ENCODE results near the gene STK38. TPM values are rescaled to one million over a fixed set of nuclear protein-coding genes. Genes with fewer than 3 reads are reported as not detected.

Gene STK38
- total RNA-seq, 1 experiment from 2014 or later, result 27.5 TPM

- H3K4me3 Mint-ChIP-seq (ENCODE audit: unreplicated experiment), result no peak overlapping the region
- Histone ChIP-seq H3K36me3 (ENCODE audit: control insufficient read depth, insufficient read depth, low read length) (no peaks in the 10 kb centered on the region; the same call in 1 of the 2 replicates), H3K4me3 (ENCODE audit: low read depth, low read length) (no peak overlapping the region), H3K9me3 (no peaks in the 10 kb centered on the region), H3K27me3 (replicated peaks; ENCODE audit: control insufficient read depth, insufficient read depth, low read length) (no peaks in the 10 kb centered on the region), H3K4me1 (no peaks in the 10 kb centered on the region)
- H3K27ac Mint-ChIP-seq (ENCODE audit: unreplicated experiment), result peak overlapping the region; percentile 40
- POLR2A ChIA-PET, result interaction anchor here (0.5 kb wide), 1 partner anchor 107 kb away, joined by 7 read pairs; no protein-coding TSS in a partner anchor
- intact Hi-C loops (cut with micrococcal nuclease; ENCODE audit: unreplicated experiment), result no loop called here
- no TSS peak for BruUV-seq (replicated peaks)
- no peaks in the 10 kb centered on the region for H3K27me3 Mint-ChIP-seq (ENCODE audit: insufficient read depth, unreplicated experiment)
- H3K9me3 Mint-ChIP-seq (ENCODE audit: unreplicated experiment), result no peaks in the 10 kb centered on the region
- peaks cover 74% of the 10 kb centered on the region for H3K36me3 Mint-ChIP-seq (ENCODE audit: insufficient read depth, unreplicated experiment)
- CTCF ChIA-PET, result interaction anchor here (0.6 kb wide), 1 partner anchor 17 kb away, joined by 3 read pairs; no protein-coding TSS in a partner anchor
- peaks cover 7% of the 10 kb centered on the region for H3K4me1 Mint-ChIP-seq (ENCODE audit: low read depth, unreplicated experiment)
- TF ChIP-seq, protein P1, sequence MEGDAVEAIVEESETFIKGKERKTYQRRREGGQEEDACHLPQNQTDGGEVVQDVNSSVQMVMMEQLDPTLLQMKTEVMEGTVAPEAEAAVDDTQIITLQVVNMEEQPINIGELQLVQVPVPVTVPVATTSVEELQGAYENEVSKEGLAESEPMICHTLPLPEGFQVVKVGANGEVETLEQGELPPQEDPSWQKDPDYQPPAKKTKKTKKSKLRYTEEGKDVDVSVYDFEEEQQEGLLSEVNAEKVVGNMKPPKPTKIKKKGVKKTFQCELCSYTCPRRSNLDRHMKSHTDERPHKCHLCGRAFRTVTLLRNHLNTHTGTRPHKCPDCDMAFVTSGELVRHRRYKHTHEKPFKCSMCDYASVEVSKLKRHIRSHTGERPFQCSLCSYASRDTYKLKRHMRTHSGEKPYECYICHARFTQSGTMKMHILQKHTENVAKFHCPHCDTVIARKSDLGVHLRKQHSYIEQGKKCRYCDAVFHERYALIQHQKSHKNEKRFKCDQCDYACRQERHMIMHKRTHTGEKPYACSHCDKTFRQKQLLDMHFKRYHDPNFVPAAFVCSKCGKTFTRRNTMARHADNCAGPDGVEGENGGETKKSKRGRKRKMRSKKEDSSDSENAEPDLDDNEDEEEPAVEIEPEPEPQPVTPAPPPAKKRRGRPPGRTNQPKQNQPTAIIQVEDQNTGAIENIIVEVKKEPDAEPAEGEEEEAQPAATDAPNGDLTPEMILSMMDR (IDR thresholded peaks at IDR 0.05; ENCODE audit: insufficient read depth in 1 of 2, low read depth in 1 of 2, low read length in 1 of 2, severe bottlenecking in 1 of 2, unreplicated experiment in 1 of 2), result no peak
- DNase-seq, result peak in 1 of 2 experiments; percentile 17
Observed at GRCh38 chr6:36493859-36494258, 53.4 kb downstream of the STK38 start.

- intact Hi-C loops (cut with micrococcal nuclease; ENCODE audit: unreplicated experiment), result no loop called here
- DNase-seq, result no peak
- H3K27me3 Mint-ChIP-seq (ENCODE audit: insufficient read depth, unreplicated experiment), result no peaks in the 10 kb centered on the region
- BruUV-seq (replicated peaks), result no TSS peak
- no peaks in the 10 kb centered on the region for H3K9me3 Mint-ChIP-seq (ENCODE audit: unreplicated experiment)
- POLR2A ChIA-PET, result interaction anchor here (0.5 kb wide), 1 partner anchor 107 kb away, joined by 7 read pairs; no protein-coding TSS in a partner anchor
- H3K4me3 Mint-ChIP-seq (ENCODE audit: unreplicated experiment), result no peak overlapping the region
- Histone ChIP-seq H3K27me3 (replicated peaks; ENCODE audit: control insufficient read depth, insufficient read depth, low read length) (no peaks in the 10 kb centered on the region), H3K9me3 (no peaks in the 10 kb centered on the region), H3K36me3 (ENCODE audit: control insufficient read depth, insufficient read depth, low read length) (no peaks in the 10 kb centered on the region; the same call in 1 of the 2 replicates), H3K4me3 (ENCODE audit: low read depth, low read length) (no peak overlapping the region), H3K4me1 (no peaks in the 10 kb centered on the region)
- H3K36me3 Mint-ChIP-seq (ENCODE audit: insufficient read depth, unreplicated experiment), result peaks cover 70% of the 10 kb centered on the region
- peak overlapping the region; percentile 40 for H3K27ac Mint-ChIP-seq (ENCODE audit: unreplicated experiment)
- peaks cover 7% of the 10 kb centered on the region for H3K4me1 Mint-ChIP-seq (ENCODE audit: low read depth, unreplicated experiment)
- TF ChIP-seq, protein P1 (IDR thresholded peaks at IDR 0.05; ENCODE audit: insufficient read depth in 1 of 2, low read depth in 1 of 2, low read length in 1 of 2, severe bottlenecking in 1 of 2, unreplicated experiment in 1 of 2), result no peak
- CTCF ChIA-PET, result interaction anchor here (0.6 kb wide), 1 partner anchor 86 kb away, joined by 5 read pairs; no protein-coding TSS in a partner anchor
Observed at GRCh38 chr6:36493319-36493718, 54.0 kb downstream of the STK38 start.

- DNase-seq, result no peak
- ChIA-PET CTCF (interaction anchor here (0.6 kb wide), 1 partner anchor 87 kb away, joined by 5 read pairs; no protein-coding TSS in a partner anchor), POLR2A (no interaction called here)
- TF ChIP-seq, protein P1 (IDR thresholded peaks at IDR 0.05; ENCODE audit: insufficient read depth in 1 of 2, low read depth in 1 of 2, low read length in 1 of 2, severe bottlenecking in 1 of 2, unreplicated experiment in 1 of 2), result no peak
- intact Hi-C loops (cut with micrococcal nuclease; ENCODE audit: unreplicated experiment), result no loop called here
- H3K36me3 Mint-ChIP-seq (ENCODE audit: insufficient read depth, unreplicated experiment), result peaks cover 70% of the 10 kb centered on the region
- no peaks in the 10 kb centered on the region for H3K9me3 Mint-ChIP-seq (ENCODE audit: unreplicated experiment)
- Histone ChIP-seq H3K27me3 (replicated peaks; ENCODE audit: control insufficient read depth, insufficient read depth, low read length) (no peaks in the 10 kb centered on the region), H3K4me1 (no peaks in the 10 kb centered on the region), H3K4me3 (ENCODE audit: low read depth, low read length) (no peak overlapping the region), H3K36me3 (ENCODE audit: control insufficient read depth, insufficient read depth, low read length) (no peaks in the 10 kb centered on the region; the same call in 1 of the 2 replicates), H3K9me3 (no peaks in the 10 kb centered on the region)
- no peaks in the 10 kb centered on the region for H3K27me3 Mint-ChIP-seq (ENCODE audit: insufficient read depth, unreplicated experiment)
- peaks cover 7% of the 10 kb centered on the region for H3K4me1 Mint-ChIP-seq (ENCODE audit: low read depth, unreplicated experiment)
- H3K4me3 Mint-ChIP-seq (ENCODE audit: unreplicated experiment), result no peak overlapping the region
- no TSS peak for BruUV-seq (replicated peaks)
- H3K27ac Mint-ChIP-seq (ENCODE audit: unreplicated experiment), result no peak overlapping the region
Observed at GRCh38 chr6:36492621-36493020, 54.7 kb downstream of the STK38 start.

Measured in Caco-2 (cell line).